GM19240 (cell line): ENCODE measurements around the gene LIMS2.

Experiments used
- DNase-seq: peaks from one replicate; pipeline ENCODE4 v3.0.0; 2011; ENCODE audit warnings: low spot score; ENCODE audit not compliant: insufficient read length

Gene LIMS2

DNA sequence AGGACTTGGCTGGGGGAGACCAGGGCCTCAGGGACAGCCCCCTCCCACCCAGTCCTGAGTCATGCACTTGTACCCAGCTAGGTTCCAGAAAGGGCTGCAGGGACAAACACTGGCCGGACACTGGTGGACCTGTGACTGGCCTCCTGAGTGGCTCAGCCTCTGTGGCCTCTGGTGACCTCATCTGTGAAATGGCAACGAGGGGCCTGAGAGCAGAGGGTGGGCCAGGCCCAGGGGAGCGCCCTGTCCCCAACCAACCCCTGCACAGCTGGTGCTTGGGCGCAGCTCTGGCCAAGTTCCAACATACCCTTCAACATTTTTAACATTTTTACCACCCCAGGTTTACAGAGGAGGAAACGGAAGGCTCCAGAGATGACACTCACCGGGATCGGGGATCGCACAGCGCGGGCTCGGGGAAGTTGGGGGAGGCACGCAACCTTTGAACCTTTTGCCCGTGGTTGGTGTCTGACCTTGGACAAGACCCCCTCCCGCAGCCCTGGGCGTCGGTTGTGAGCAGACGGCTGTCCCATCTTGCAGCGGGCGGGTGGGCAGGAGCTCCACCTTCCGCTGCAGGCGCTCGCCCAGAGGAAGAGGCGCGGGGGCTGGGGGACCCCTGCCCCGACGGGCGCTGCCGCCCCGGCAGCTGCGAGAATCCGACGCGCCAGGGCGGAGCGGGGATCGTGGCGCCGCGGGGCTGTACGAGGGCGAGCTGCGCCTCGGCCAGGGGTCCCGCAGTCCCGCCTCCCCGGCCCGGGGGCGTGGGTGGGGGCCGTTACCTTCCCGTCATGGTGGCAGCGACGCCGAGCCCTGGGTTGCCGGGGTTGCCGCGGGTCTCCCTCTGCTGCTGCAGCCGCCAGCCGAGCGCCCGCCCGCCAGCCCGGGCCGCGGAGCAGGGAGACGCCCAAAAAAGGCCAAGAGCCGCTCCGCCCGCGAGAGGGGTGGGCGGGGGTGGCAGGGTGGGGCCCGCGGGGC lies 805 bp downstream of the LIMS2 start:
- no peak for DNase-seq

DNA sequence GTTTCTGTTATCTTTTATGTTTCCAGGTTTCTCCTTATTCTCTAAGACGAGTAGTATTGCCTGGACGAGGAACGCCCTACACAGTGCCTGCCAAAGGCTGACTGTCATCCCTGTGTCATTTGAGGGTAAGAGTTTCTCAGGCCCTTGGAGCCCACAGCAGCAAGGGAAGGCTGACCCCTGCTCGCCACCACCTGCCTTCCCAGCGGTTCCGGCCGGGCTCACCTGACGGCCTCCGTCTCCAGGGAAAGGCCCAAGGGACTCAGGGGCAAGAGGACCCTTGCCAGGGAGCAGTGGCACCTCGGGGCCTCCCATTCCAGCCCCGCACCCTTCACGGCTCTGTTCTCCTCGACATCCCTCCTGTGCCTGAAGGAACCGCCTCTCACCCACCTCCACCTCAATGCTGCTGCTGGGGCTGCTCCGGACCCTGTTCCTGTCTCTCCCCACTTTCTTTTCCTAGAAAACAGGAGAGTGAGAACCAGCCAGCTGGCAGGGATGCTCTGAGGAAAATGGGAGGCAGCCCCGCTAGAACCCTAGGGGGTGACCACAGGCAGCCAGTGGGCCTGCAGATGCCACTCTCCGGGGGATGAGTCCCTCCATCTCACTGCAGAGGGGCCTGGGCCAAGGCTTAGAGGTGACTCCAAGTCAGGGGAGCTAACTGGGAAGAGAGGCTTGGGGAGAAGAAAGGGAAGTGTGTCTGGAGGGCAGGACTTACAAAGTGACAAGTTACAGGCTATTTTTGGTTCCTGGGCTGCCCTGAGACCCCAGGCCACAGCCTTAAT lies 1.9 kb downstream of the LIMS2 start:
- DNase-seq = no peak

DNA sequence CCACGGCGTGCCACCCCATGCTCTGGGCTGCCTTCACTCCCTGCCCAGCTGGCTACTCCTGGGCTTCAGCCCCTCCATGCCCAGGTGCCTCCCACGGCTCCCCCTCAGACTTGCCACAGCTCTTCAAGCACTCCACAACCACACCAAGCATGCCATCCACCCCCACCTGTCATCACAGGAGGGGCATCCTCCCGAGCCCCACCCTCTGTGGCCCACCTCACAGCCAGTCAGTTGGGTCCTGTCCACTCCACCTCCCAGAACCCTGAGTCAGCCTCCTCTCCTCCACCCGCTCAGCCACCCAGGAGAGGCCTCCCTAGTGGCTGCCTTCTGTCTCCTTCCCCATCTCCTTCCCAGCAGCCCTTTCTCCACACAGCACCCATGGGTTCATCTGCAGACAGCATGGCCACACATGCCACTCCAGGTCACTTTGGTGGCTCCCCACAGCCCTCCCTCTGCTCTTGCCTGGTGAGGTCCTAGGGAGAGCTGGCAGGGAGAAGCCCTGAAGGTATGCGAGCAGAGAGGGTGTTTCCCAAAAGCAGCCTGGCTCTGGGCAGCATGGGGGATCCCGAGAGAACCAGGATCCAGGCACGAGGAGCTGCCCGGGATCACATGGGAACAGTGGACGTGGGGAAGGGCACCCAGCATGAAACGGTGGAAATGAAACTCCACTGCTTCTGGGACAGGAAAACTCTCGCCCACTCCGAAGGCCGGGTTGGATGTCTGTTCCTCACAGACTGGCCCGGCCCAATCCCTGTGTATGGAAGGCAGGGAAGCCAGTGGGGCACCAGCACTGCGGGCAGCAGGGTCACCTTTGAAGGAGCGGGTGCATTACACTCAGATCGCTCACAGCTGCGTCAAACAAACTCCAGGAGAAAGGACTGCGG lies 2.7 kb downstream of the LIMS2 start:
- no peak for DNase-seq

DNA sequence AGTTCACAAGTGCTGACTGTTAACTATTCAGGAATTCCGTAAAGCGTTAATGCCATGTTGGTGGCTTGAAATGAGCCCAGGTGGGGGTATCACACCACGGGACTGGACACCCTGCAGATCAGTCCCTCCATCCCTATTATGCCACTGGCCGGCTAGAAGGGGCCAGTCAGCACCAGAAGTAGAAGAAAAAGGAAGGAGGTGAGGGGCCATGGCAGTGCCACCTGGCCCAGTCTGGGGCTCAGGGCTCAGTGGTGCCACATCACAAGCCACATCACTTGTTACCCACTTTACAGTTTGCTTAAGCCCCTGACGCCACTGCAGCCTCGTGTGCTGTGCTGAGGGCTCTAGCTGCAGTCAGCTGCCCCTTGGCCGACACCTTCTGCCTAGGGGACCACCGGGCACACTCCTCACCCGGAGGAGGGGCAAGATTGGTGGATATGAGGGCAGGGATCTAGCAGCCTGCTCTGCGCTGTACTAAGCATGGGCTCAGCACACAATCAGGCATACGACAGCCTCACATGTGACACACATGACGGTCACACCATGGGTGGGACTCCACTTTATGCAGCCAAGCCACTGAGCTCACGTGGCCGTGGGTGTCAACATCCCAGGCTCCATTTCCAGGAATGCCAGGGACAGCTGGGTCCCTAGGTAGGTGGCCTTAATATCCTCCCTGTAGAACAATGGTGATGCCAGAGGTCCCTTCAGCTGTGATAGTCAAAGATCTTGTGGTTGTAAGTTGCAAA lies 3.6 kb downstream of the LIMS2 start:
- DNase-seq = no peak

DNA sequence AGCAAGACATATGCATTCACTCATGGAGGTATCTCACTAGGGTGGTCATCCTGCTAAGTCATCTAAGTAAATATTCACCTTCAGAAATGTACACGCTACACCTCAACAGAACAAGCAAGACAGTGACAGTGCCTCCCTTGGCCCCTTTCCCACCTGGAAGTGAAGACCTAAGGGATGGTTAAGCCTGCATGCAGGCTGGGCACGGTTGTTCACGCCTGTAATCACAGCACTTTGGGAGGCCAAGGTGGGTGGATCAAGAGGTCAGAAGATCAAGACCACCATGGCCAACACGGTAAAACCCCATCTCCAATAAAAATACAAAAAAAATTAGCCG lies 4.4 kb downstream of the LIMS2 start:
- DNase-seq = no peak

DNA sequence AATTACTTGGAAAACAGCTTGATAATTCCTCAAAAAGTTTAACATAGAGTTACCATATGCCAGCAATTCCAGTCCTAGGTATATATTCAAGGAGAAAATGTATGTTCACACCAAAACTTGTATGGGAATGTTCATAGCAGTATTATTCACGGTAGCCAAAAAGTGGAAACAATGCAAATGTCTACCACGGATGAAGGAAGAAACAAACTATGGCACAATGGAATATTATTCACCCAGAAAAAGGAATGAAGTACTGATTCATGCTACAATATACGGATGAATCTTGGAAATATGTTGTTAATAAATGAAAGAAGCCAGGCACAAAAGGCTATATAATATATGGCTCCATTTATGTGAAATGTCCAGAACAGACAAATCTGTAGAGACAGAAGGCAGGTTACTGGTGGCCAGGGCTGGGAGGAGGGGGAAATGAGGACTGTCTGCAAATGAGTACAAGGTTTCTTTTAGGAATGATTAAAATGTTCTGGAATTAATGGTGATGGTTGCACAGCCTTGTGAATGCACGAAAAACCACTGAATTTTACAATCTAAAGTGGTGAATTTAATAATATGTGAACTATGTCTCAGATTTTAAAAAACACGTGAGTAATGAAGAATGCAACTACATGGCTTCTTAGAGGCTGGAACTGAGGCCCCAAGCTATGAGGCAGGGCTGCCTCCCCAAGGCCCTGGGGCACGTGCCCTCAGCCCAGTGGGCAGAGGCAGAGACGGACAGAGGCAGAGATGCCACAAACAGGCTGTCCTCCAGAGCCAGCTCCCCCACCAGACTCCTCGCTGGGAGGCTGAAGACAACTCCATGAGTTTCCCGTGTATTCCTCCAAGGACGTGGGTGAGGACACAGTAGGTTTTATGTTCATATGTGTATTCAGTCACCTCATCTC lies 5.0 kb downstream of the LIMS2 start:
- no peak for DNase-seq

DNA sequence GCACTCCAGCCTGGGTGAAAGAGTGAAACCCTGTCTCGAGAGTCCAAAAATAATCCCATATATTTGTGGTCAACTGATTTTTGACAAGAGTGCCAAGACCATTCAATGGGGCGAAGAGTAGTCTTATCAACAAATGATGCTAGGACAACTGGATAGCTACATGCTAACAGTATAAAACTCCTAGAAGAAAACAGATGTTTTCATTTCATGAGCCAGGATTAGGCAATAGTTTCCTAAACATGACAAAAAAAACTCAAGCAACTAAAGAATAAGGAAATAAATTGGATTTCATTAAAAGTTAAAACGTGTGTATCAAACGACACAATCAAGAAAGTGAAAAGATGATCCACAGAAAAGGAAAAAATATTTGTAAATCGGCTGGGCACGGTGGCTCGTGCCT lies 6.3 kb downstream of the LIMS2 start:
- no peak for DNase-seq

DNA sequence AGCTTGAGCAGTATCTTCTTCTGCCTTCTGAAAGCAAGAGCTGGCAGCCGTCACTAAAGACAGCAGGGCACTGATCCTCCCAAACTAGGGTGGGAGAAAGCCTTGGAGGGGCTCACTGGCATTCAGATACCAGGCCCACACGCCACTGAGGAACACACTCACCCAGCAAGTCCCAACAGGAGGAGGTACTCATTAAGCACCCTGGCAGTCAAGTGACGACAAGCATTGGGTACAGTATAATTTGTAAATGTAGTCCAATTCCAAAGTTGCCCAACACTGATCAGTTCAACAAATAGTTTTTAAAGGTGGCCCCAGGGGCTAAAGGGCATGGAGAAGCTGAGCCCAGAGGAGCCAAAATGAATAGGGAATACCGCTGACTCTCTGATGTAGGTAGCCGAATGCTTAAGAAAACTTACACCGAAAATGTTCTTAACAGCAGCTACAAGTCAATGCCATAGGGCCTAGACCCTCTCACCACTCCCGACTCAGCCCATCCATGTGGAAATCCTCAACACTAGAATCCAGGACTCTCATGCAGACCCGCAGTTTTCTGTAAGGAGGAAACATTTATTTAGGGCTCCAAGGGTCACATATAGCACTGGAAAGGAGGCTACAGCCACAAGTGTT lies 9.9 kb downstream of the LIMS2 start:
- DNase-seq = no peak

DNA sequence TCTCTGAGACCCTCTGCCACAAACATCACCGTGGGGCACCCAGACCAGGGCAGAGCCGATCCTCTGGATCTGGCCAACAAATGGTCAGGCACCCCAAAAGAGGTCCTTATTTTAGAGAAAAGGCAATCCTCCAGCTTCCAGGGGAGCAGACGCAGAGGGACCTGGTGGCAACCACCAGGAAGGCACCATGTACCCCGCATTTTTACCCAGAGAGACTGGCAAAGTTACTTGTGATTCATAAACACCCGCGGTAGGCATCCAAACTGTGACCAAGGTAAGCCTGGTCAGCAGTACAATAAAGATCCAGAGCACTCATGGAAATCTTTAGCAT lies 10.5 kb downstream of the LIMS2 start:
- no peak for DNase-seq

DNA sequence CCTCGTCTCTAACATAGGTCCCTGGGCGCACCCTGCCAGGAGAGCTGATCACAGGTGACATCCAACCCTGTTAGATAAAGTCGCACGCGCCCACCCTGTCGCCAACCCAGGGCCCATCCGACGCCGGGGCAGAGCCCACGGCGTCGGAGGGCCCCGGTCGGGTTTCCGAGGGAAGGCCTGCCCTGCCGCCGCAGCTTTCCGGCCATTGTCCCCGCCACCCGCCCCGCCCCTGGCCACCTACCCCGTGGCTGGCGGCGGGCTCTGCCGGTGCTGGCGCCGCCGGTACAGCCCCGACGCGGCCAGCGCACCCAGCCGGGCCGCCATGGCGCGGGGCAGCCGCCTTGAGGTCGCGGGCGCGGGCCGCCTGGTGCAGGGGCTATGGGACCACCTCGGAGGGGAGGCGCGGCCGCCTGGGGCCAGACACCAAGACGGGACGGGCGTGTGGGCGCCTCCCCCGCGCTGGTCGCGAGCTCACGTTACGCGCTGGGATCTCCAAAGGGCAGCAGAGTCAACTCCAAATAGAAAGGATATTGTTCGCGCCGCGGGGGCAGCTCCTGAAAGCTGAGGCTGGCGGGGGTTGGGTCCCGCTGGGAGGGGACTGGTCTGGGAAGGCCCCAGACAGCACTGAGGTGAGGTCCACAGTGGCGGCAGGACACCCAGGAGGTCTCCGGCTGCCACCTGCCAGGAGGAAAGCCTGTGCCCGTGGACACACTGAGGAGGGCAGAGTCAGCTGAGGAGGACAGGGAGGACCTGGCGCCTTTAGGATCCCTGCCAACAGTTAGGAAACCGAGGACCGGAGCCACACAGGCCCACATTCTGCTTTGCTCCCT lies 11.1 kb downstream of the LIMS2 start:
- DNase-seq = no peak

DNA sequence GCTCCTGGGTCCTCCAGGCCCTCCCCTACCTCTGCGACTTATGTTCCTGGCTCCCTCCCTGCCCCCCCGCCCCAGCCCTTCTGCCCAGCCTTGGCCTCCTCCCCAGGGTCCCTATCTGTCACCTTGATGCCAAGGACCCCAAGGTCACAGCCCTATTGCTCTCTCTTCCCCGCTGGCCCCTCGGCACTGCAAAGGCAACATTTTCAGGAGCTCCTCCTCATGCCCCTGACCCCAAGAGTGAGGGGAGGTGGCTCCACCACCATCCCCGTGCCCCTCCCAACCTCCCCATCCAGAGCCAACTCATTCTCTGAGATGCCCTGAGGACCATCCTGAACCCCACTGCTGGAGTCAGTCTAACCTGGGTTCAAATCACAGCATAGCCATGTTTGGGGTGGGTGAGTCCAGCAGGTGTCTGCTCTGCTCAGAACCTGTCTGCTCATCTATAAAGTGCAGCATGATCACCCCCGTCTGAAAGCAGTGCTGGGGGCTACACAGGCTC lies 11.7 kb downstream of the LIMS2 start:
- no peak for DNase-seq

DNA sequence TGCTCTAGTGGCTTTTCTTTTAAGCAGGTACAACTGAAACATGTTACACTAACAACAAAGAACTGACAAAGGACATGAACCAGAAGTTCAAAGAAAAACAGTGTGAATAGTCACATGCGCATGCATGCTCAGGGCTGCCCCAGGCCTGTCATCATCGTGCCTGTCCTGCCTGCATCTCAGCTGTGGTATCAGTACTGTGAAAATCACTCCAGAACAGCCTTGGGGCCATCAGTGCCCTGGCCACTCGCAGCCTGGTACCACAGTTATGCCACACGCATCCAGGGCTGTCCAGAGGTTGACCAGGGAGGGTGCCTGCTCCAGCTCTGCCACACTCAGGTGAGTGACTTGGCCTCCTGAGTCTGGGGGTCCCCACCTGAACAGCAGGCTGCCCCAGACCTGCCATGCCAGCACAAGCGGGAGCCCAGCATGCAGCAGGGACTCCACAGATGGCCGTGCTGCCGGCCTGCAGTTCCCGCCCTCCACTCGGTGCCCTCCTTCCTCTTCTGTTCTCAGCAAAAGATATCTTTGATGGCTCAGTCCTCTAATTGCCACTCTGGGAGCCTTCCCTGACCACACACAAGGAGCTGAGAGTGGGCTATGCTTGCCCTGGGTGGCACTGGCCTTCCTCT lies 12.3 kb downstream of the LIMS2 start:
- DNase-seq = no peak

DNA sequence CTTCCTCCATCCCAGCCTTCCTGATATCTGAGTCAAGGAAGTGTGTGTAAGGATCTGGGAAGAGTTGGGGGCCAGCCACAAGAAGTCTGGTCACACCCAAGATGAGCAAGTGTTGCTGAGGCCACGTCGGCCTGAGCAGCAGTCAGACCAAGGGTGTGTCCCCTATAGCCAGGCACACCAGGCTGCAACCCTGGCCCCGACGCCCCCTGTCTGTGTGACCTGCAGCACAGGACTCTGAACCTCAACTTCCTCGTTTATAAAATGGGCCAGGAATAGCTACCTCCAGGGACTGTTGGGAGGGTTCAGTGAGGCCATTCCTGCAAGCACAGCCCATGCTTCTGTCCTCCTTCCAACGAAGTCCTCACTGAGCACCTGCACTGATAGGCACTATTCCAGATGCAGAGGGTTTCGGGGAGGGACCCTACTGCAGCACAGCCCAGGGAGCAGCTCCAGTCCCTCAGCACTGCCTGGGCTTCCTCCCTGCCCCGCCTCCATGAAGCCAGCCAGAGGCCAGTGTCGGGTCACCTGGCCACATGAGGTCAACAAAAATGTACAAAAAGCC lies 13.3 kb downstream of the LIMS2 start:
- DNase-seq = no peak

DNA sequence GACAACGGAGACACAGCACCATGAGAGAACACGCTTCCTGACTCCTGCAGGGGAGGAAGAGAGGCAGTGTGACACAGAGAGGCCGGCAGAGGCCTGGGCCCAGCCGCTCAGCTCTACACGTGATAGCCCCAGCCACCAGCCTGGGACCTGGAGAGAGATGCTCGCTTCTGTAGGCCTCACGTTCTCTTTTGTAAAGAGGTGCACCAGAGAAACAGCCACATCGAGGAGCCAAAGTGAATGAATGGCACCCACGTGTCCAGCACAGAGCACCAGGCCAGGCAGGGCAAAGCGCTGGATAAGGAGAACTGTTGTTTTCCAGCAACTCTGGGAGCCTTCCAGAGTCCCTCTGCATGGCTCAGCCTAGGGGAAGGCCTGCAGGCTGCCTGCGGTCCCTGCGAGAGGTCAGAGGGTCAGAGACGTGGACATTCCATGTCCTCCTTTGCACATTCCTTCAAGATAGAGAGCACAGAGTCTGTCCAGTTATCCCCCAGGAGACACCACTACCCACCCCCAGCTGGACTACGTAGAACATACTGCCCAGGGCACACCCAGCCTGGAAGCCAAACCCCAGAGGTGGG lies 14.2 kb downstream of the LIMS2 start:
- no peak for DNase-seq

DNA sequence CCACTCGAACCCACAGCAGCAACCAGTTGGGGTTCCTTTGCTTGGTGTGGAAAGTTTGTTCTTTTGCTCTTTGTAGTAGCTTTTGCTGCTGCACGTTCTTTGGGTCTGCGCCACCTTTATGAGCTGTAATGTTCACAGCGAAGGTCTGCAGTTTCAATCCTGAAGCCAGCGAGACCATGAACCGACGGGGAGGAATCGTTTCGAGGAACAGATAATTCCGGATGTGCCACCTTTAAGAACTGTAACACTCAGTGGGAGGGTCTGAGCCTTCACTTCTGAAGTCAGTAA lies 15.1 kb downstream of the LIMS2 start:
- DNase-seq = no peak

DNA sequence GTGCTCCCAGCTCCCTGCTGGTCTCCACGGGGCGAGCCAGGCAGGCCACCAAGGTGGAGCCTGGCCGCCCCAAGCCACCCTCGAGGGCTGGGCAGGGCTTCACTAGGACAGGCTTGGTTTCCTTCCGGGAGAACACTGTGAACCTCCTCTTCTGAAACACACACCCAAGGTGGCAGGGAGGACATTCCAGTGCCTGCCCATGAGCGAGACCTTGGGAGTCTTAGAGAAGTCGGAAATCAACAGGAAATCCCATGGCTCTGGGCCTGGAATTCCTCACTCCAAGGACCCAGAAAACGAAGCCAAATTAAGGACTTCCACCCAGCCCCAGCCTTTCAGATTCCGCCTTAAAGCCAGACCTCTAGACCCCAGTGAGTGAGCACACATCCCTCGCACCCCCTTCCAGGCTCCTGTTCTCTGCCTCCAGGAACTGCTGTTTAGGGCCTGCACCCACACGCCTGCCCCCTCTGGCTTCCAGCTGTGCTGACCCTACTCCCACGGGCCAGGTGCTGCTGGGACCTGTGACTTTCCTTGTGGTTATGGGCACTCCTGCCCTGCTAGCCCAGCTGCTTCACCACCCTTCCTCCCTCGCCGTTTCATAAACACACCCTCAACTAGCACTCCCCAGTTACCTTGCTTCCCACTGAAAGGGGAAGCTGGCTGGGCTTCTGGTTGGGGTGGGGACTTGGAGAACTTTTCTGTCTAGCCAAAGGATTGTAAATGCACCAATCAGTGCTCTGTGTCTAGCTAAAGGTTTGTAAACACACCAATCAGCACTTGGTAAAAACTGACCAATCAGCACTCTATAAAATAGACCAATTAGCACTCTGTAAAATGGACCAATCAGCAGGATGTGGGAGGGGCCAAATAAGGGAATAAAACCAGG lies 15.7 kb downstream of the LIMS2 start:
- DNase-seq = no peak
